HG03159 (cell line): ENCODE measurements around the gene SLC9C1.

Source experiments
- ATAC-seq: cut with Tn5 transposase; IDR thresholded peaks from one replicate; pipeline ENCODE4 v1.9.1; 2021; ENCODE audit warnings: mild to moderate bottlenecking, moderate library complexity; ENCODE audit not compliant: unreplicated experiment

SLC9C1 gene

DNA sequence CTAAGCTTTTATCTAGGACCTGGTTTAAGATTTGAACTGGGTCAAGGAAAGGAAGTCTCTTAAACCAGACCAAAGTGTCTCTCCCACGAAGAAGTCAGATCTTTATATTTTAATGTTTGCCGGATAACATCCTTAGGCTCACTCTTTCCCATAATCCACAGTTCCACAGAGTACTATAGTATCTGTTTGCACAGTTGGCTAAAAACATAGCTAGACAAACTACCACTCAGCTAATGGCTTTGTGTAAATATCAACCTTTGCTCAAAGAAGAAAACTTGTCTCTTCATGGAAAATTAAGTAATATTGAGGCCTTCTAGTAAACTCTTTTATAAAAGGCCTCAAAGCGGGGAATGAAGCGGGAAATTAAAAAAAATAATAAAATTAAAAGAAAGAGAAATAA lies 13.5 kb upstream of the SLC9C1 start:
- ATAC-seq = no peak

GRCh38 chr3:112306825-112307224 lies 12.8 kb upstream of the SLC9C1 start:
- ATAC-seq = no peak

GRCh38 chr3:112304611-112305010 lies 10.6 kb upstream of the SLC9C1 start:
- ATAC-seq = no peak

- no peak for ATAC-seq
Measured at GRCh38 chr3:112303764-112304325, 9.8 kb upstream of the SLC9C1 start.

DNA sequence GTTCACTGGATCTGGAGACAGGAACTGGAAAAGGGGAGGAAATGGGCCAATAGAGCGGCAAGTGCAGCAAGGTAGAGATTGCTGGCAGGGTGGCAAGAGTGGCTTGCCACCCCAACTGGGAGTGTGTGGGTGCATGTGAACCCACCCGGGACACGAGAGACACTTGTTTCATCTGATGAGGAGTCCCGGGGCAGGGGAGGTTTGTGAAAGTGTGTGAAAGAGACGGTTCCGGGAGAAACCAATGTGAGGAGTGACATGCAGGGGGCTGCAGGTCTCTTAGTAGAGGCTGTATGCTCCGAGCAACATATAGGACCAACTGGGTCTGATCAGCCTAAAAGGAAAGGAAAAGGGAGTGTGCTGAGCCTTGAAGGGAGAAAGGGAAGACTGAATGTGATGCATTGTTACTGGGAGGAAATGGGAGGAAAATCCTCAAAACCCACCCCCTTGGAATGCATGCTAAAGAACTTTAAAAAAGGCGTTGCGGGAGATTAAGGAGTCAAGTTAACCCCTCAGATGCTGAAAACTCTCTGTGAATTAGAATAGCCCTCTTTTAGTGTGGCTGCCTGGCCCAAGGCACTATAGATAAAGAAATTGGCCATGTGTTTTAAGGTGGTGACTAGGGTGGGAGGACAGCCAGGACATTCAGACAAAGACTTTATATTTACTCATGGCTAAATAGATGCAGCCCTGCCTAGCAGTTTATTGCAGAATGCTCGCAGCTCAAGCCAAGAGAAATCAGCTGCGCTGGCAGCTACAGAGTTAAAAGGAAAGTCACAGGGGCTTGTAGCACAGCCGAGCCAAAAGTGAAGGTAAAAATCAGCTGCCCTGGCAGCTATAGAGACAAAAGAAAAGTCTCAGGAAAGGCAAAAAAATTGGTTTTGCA lies 9.1 kb upstream of the SLC9C1 start:
- ATAC-seq = no peak

DNA sequence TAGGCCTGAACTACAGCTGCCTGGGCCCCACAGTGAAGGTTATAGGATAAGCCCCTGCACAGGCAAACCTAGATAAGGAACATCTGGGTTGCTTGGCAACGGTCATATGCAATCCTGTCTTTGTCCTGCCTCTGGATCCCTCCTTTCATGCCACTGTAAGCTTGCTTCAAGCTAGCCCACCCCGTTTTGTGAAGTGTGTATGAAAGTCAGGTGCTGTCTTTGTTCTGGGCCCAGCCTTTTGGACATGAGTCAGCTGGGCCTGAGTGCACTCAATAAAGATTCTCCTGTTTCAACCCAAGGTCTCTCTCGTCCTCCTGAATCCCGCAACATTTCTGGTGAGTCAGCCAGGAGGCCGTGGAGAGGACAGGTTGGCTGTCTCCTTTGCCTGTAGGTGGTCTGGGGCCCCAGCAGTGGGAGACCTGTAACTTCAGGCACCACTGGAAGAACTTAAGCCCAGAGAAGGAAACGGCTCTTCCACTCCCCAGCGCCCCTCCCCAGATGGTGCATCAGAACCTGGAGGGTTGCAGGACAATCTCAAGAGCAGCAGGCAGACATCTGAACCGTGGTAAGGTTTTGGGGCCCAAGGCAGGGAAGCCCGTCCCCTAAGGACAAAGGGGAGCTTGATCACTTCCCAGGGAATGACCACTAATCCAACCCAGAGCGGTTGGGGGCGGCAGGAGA lies 8.3 kb upstream of the SLC9C1 start:
- ATAC-seq = no peak

DNA sequence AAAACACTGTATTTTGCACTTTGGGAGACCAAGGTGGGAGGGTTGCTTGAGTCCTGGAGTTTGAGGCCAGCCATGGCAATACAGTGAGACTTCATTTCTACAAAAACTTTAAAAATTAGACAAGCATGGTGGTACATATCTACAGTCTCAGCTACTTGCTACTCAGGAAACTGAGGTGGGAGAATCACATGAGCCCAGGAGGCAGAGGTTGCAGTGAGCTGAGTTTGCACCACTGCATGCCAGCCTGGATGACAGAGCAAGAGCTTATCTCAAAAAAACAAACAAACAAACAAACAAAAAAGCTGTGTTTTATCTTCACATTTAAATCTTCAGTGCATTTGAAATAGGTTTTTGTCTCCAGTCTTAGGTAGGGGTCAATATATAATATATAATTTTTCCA lies 4.8 kb upstream of the SLC9C1 start:
- ATAC-seq = no peak

GRCh38 chr3:112297714-112298113 lies 3.7 kb upstream of the SLC9C1 start:
- ATAC-seq = no peak

DNA sequence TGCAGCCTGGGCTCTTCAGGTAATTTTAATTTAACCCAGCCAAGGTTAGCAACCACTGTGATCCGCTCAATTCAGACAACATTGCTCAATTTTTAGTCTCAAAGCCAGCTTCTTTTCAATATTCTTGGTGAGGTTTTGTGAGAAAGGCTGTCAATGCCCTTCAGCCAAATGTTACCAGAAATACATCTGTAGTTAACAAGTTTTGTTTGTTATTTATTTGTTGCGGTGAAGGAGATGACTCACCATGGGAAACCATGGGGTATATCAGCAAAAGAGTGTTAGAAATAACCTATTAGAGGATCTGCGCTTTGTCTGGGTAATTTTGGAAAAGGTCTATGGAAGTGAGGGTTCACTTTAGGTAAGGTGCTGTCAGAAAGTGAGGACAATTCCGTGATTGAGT lies 5.0 kb downstream of the SLC9C1 start:
- no peak for ATAC-seq

DNA sequence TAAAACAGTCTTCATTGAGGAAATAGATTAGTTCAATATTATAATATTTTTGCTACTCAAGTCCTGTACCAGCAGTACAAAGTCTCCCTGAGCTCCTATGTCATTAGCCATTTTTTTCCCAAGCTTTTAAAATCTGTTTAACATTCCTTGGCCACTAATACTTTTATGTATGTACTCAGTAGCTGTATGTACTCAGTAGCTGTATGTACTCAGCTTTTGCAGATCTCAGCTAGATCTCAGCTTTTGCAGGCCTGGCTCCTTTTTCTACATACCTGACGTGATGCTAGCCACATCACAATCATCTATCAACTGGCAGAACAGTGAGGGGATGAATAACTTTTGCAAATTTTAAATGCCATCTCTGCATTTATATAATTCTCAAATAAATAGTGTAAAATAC lies 13.8 kb downstream of the SLC9C1 start:
- no peak for ATAC-seq

GRCh38 chr3:112273536-112273935 lies 20.5 kb downstream of the SLC9C1 start:
- ATAC-seq = no peak

DNA sequence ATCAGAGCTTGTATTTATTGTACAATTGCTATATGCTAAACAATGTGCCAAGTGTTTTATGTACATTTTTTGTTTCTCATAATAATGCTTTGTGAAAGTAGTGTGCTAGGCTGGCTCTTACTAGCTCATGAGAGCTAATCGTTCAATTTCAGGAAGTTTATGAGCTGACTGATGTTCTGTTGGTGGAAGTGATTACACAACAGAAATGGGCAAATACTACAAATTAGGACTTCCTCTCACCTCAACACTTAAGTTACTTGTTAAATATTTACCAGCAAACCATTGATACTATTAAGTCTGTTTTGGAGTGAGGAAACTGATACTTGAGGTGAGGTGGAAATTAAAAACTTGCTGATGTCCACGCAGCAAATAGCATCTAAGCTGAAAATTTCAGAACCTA lies 32.3 kb downstream of the SLC9C1 start:
- ATAC-seq = no peak

GRCh38 chr3:112260563-112260962 lies 33.5 kb downstream of the SLC9C1 start:
- ATAC-seq = no peak

GRCh38 chr3:112253301-112253971 lies 40.6 kb downstream of the SLC9C1 start:
- no peak for ATAC-seq

DNA sequence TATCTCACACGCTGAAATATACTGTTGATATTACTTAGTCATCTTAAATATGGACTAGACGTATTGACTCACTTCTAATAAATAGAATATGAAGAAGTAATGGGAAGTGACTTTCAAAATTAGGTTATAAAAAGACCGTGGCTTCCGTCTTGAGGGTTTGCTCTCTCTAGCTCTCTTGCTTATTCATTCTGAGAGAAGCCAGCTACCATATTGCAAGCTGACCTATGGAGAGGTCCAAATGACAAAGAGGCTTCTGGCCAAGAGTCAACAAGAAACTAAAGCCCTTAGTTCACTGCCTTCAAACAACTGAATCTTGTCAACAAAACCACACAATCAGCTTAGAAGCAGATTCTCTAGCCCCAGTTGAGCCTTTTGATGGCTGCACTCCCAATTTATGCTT lies 46.1 kb downstream of the SLC9C1 start:
- no peak for ATAC-seq

DNA sequence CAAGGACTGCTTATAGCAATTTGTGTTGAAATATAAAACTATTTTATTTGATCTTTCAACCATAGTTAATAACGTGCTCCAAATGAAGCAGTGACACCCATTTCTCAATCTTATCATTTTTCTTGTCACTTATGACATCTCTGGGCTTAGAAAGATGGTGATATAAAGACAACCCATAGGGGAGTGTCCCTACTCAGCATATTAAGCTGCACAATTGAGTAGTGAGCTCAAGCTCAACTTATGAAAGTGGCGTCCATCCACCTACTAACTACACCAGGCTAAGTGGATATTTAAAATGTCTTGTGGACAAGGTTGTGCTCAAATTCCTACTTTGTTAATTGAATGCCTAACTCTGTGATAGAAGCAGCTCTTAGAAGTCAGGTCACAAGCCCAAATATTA lies 46.7 kb downstream of the SLC9C1 start:
- no peak for ATAC-seq

DNA sequence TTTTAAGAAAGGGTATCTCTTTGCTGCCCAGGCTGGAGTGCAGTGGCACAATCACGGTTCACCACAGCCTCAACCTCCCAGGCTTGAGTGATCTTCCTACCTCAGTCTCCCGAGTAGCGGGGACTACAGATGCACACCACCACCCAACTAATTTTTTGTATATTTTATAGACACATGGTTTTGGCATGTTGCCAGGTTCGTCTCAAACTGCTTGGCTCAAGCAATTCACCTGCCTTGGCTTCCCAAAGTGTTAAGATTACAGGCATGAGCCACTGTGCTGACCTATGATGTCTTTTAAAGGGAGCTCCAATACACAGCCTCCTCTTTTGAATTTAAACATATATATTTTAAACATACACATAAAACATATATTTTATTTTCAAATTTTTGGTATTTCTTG lies 60.9 kb downstream of the SLC9C1 start:
- no peak for ATAC-seq

- no peak for ATAC-seq
Measured at GRCh38 chr3:112231727-112232126, 62.3 kb downstream of the SLC9C1 start.

GRCh38 chr3:112230033-112230432 lies 64.0 kb downstream of the SLC9C1 start:
- no peak for ATAC-seq

- no peak for ATAC-seq
Measured at GRCh38 chr3:112228786-112229185, 65.2 kb downstream of the SLC9C1 start.

- no peak for ATAC-seq
Measured at GRCh38 chr3:112200317-112200666, 93.7 kb downstream of the SLC9C1 start.
